Measurements from ENCODE around the gene MAP4K3. TPM values are rescaled to one million over a fixed set of nuclear protein-coding genes. Genes with fewer than 3 reads are reported as not detected.

MAP4K3 gene
- total RNA-seq, 2 experiments from 2014 or later: 12.4 to 17.5 TPM

DNA sequence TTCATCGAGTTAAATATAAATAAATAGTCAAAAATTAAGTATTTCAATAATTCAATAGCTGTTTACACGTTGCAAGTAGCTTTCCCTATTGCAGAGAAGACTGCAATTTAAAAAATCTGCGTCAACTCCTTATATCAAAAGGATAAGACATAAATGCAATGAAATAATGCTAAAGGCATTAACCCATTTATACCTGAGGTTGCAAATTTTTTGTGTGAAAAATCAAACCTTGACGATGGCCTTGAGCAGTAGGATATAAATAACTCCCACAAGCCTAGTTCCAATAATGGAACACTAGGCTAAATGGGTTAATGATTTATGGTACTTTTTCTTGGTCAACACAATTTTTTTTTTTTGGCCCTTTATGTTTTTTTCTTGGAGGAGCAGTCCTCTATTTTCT is 116.9 kb downstream of the MAP4K3 start:
- no peaks in the 10 kb centered on the region for H3K79me2 ChIP-seq (ENCODE audit: insufficient read depth, low read depth, low read length)
- H4K20me1 ChIP-seq (ENCODE audit: insufficient read depth, low read length): no peaks in the 10 kb centered on the region
- no peak for TF ChIP-seq EZH2phosphoT487 (IDR thresholded peaks at IDR 0.05; ENCODE audit: borderline replicate concordance, low read depth, low read length)
- TF ChIP-seq, protein P1, sequence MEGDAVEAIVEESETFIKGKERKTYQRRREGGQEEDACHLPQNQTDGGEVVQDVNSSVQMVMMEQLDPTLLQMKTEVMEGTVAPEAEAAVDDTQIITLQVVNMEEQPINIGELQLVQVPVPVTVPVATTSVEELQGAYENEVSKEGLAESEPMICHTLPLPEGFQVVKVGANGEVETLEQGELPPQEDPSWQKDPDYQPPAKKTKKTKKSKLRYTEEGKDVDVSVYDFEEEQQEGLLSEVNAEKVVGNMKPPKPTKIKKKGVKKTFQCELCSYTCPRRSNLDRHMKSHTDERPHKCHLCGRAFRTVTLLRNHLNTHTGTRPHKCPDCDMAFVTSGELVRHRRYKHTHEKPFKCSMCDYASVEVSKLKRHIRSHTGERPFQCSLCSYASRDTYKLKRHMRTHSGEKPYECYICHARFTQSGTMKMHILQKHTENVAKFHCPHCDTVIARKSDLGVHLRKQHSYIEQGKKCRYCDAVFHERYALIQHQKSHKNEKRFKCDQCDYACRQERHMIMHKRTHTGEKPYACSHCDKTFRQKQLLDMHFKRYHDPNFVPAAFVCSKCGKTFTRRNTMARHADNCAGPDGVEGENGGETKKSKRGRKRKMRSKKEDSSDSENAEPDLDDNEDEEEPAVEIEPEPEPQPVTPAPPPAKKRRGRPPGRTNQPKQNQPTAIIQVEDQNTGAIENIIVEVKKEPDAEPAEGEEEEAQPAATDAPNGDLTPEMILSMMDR (conservative IDR thresholded peaks at IDR 0.05; ENCODE audit: low read length): no peak
- no peaks in the 10 kb centered on the region for H3K9me3 ChIP-seq (ENCODE audit: low read length)
- no peaks in the 10 kb centered on the region for H3K4me1 ChIP-seq (ENCODE audit: insufficient read depth, low read length, poor library complexity, severe bottlenecking)
- no TSS peak for BruUV-seq (replicated peaks)
- intact Hi-C loops (cut with micrococcal nuclease; ENCODE audit: unreplicated experiment): no loop called here
- H3K4me2 ChIP-seq (ENCODE audit: low read length): no peak overlapping the region
- peaks cover 3% of the 10 kb centered on the region; the same call in 1 of the 2 replicates for H3K36me3 ChIP-seq (ENCODE audit: insufficient read depth, low read length)
- no peak for DNase-seq (ENCODE audit: low spot score)
- no peaks in the 10 kb centered on the region for H3K9me2 ChIP-seq (ENCODE audit: insufficient read depth, low read length)
- no peak overlapping the region for H2AFZ ChIP-seq (ENCODE audit: low read length)
- no peak overlapping the region for H3K4me3 ChIP-seq (ENCODE audit: low read depth, low read length, poor library complexity, severe bottlenecking)
- CTCF ChIA-PET (ENCODE audit: unreplicated experiment): no interaction called here
- POLR2A ChIA-PET: interaction anchor here (1.3 kb wide), 1 partner anchor 16 kb away, joined by 3 read pairs; no protein-coding TSS in a partner anchor
- no peak overlapping the region for H3K27ac ChIP-seq (ENCODE audit: low read depth, low read length, poor library complexity, severe bottlenecking)

- H3K4me2 ChIP-seq (ENCODE audit: low read length): no peak overlapping the region
- no peak overlapping the region for H2AFZ ChIP-seq (ENCODE audit: low read length)
- DNase-seq (ENCODE audit: low spot score): no peak
- H3K9me3 ChIP-seq (ENCODE audit: low read length): no peaks in the 10 kb centered on the region
- H4K20me1 ChIP-seq (ENCODE audit: insufficient read depth, low read length): no peaks in the 10 kb centered on the region
- no peak for TF ChIP-seq EZH2phosphoT487 (IDR thresholded peaks at IDR 0.05; ENCODE audit: borderline replicate concordance, low read depth, low read length)
- TF ChIP-seq, protein P1 (conservative IDR thresholded peaks at IDR 0.05; ENCODE audit: low read length): no peak
- no peaks in the 10 kb centered on the region for H3K4me1 ChIP-seq (ENCODE audit: insufficient read depth, low read length, poor library complexity, severe bottlenecking)
- CTCF ChIA-PET (ENCODE audit: unreplicated experiment): no interaction called here
- no TSS peak for BruUV-seq (replicated peaks)
- H3K27ac ChIP-seq (ENCODE audit: low read depth, low read length, poor library complexity, severe bottlenecking): no peak overlapping the region
- no peaks in the 10 kb centered on the region for H3K79me2 ChIP-seq (ENCODE audit: insufficient read depth, low read depth, low read length)
- POLR2A ChIA-PET: interaction anchor here (0.9 to 1.1 kb wide), 2 partner anchors 9 to 140 kb away, joined by 3 read pairs; no protein-coding TSS in a partner anchor
- H3K9me2 ChIP-seq (ENCODE audit: insufficient read depth, low read length): no peaks in the 10 kb centered on the region
- H3K4me3 ChIP-seq (ENCODE audit: low read depth, low read length, poor library complexity, severe bottlenecking): no peak overlapping the region
- peaks cover 12% of the 10 kb centered on the region; the same call in 1 of the 2 replicates for H3K36me3 ChIP-seq (ENCODE audit: insufficient read depth, low read length)
- intact Hi-C loops (cut with micrococcal nuclease; ENCODE audit: unreplicated experiment): no loop called here
Measured at GRCh38 chr2:39313575-39313974, 123.5 kb downstream of the MAP4K3 start.

DNA sequence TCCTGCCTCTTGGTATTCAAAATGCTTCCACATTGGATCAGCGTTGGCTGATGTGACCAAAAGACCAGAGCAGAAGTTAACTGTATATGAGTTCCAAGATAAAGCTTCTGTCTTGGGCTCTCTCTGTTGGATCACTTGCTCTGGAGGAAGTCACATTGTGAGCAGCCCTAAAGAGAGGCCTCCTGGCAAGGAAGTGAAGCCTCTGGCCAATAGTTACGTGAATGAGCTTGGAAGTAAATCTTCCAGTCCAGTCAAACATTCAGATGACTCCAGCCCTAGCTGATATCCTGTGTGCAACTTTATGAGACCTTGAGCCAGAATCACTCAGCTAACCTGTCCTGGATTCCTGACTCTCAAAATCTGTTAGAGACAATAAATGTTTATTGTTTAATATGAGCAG is 125.6 kb downstream of the MAP4K3 start:
- Histone ChIP-seq H3K9me3 (ENCODE audit: low read length) (no peaks in the 10 kb centered on the region), H3K4me2 (ENCODE audit: low read length) (no peak overlapping the region), H3K4me1 (ENCODE audit: insufficient read depth, low read length, poor library complexity, severe bottlenecking) (no peaks in the 10 kb centered on the region), H3K4me3 (ENCODE audit: low read depth, low read length, poor library complexity, severe bottlenecking) (no peak overlapping the region), H3K27ac (ENCODE audit: low read depth, low read length, poor library complexity, severe bottlenecking) (no peak overlapping the region), H2AFZ (ENCODE audit: low read length) (no peak overlapping the region), H3K36me3 (ENCODE audit: insufficient read depth, low read length) (peaks cover 12% of the 10 kb centered on the region; the same call in 1 of the 2 replicates), H3K79me2 (ENCODE audit: insufficient read depth, low read depth, low read length) (no peaks in the 10 kb centered on the region), H4K20me1 (ENCODE audit: insufficient read depth, low read length) (no peaks in the 10 kb centered on the region), H3K9me2 (ENCODE audit: insufficient read depth, low read length) (no peaks in the 10 kb centered on the region)
- DNase-seq (ENCODE audit: low spot score): no peak
- CTCF ChIA-PET (ENCODE audit: unreplicated experiment): no interaction called here
- POLR2A ChIA-PET: interaction anchor here (0.7 to 1.2 kb wide), 5 partner anchors 10 to 36 kb away, joined by 3 to 5 read pairs (median 3); no protein-coding TSS in a partner anchor
- BruUV-seq (replicated peaks): no TSS peak
- intact Hi-C loops (cut with micrococcal nuclease; ENCODE audit: unreplicated experiment): no loop called here
- TF ChIP-seq, protein P1 (conservative IDR thresholded peaks at IDR 0.05; ENCODE audit: low read length): no peak
- no peak for TF ChIP-seq EZH2phosphoT487 (IDR thresholded peaks at IDR 0.05; ENCODE audit: borderline replicate concordance, low read depth, low read length)
